ENCODE measurements around the gene GSTM2.

Gene GSTM2

GRCh38 chr1:109712321-109712864 is 44.5 kb downstream of the GSTM2 start:
- no peaks in the 10 kb centered on the region for H3K9me3 ChIP-seq (replicated peaks in 1 of 2; ENCODE audit: control insufficient read depth in 2 of 2, insufficient read depth in 1 of 2, low read depth in 1 of 2, low read length in 2 of 2)
- H3K23ac ChIP-seq (ENCODE audit: low read depth, low read length, poor library complexity), result peak overlapping the region; percentile 55
- H4K91ac ChIP-seq (ENCODE audit: low read depth, low read length, poor library complexity), result no peak overlapping the region
- DNase-seq (ENCODE audit: low spot score), result no peak
- no peak overlapping the region for H3K4me3 ChIP-seq (ENCODE audit: low read length in 2 of 2)
- H2BK5ac ChIP-seq (ENCODE audit: low read length), result no peak overlapping the region
- no peak overlapping the region for H2AFZ ChIP-seq (ENCODE audit: low read length)
- no CpG with 5 or more reads among the region's 22 CpGs for WGBS, 2 donors (ENCODE audit: extremely low coverage in 2 of 2, insufficient read length in 2 of 2, insufficient replicate concordance in 1 of 2)
- no peak overlapping the region for H2BK15ac ChIP-seq (ENCODE audit: low read length)
- no peak overlapping the region for H2BK12ac ChIP-seq (ENCODE audit: low read length)
- H3K4me1 ChIP-seq (ENCODE audit: control insufficient read depth in 2 of 2, insufficient read depth in 1 of 2, low read depth in 1 of 2, low read length in 2 of 2), result no peaks in the 10 kb centered on the region
- no peaks in the 10 kb centered on the region for H3K79me1 ChIP-seq (ENCODE audit: low read depth, low read length)
- H3K27me3 ChIP-seq (ENCODE audit: control insufficient read depth in 3 of 3, insufficient read depth in 3 of 3, low read depth in 1 of 3, low read length in 3 of 3), result peaks cover 0 to 14% (median 0%) of the 10 kb centered on the region in 3 experiments
- H3K36me3 ChIP-seq (replicated peaks in 1 of 2; ENCODE audit: control insufficient read depth in 2 of 2, insufficient read depth in 2 of 2, low read length in 2 of 2), result no peaks in the 10 kb centered on the region
- no peak overlapping the region for H3K4ac ChIP-seq (ENCODE audit: low read length)
- no peak overlapping the region for H3K27ac ChIP-seq (replicated peaks; ENCODE audit: low read length)
- H2AK5ac ChIP-seq (ENCODE audit: low read depth, low read length), result no peak overlapping the region
- H2BK120ac ChIP-seq (ENCODE audit: low read depth, low read length), result no peak overlapping the region
- no peak overlapping the region for H3K14ac ChIP-seq (ENCODE audit: low read length)
- H3K4me2 ChIP-seq (ENCODE audit: insufficient read depth, low read length, poor library complexity, severe bottlenecking), result no peak overlapping the region
- no peak overlapping the region for H3K9ac ChIP-seq (ENCODE audit: low read depth, low read length, poor library complexity)
- H3K18ac ChIP-seq (ENCODE audit: low read length), result no peak overlapping the region
- H4K8ac ChIP-seq (ENCODE audit: low read depth, low read length), result no peak overlapping the region

GRCh38 chr1:109713636-109714035 is 45.8 kb downstream of the GSTM2 start:
- Histone ChIP-seq H3K9ac (ENCODE audit: low read depth, low read length, poor library complexity) (no peak overlapping the region), H3K4me3 (ENCODE audit: low read length in 2 of 2) (no peak overlapping the region), H3K36me3 (replicated peaks in 1 of 2; ENCODE audit: control insufficient read depth in 2 of 2, insufficient read depth in 2 of 2, low read length in 2 of 2) (no peaks in the 10 kb centered on the region), H3K79me1 (ENCODE audit: low read depth, low read length) (no peaks in the 10 kb centered on the region), H4K8ac (ENCODE audit: low read depth, low read length) (no peak overlapping the region), H3K18ac (ENCODE audit: low read length) (no peak overlapping the region), H3K4me2 (ENCODE audit: insufficient read depth, low read length, poor library complexity, severe bottlenecking) (no peak overlapping the region), H2AFZ (ENCODE audit: low read length) (no peak overlapping the region), H2BK12ac (ENCODE audit: low read length) (no peak overlapping the region), H2BK5ac (ENCODE audit: low read length) (no peak overlapping the region), H2AK5ac (ENCODE audit: low read depth, low read length) (no peak overlapping the region), H3K9me3 (replicated peaks in 1 of 2; ENCODE audit: control insufficient read depth in 2 of 2, insufficient read depth in 1 of 2, low read depth in 1 of 2, low read length in 2 of 2) (no peaks in the 10 kb centered on the region), H4K91ac (ENCODE audit: low read depth, low read length, poor library complexity) (no peak overlapping the region), H2BK120ac (ENCODE audit: low read depth, low read length) (no peak overlapping the region), H2BK15ac (ENCODE audit: low read length) (no peak overlapping the region), H3K27ac (replicated peaks; ENCODE audit: low read length) (no peak overlapping the region), H3K4me1 (ENCODE audit: control insufficient read depth in 2 of 2, insufficient read depth in 1 of 2, low read depth in 1 of 2, low read length in 2 of 2) (no peaks in the 10 kb centered on the region), H3K23ac (ENCODE audit: low read depth, low read length, poor library complexity) (no peak overlapping the region), H3K27me3 (ENCODE audit: control insufficient read depth in 3 of 3, insufficient read depth in 3 of 3, low read depth in 1 of 3, low read length in 3 of 3) (peaks cover 0 to 14% (median 0%) of the 10 kb centered on the region in 3 experiments), H3K14ac (ENCODE audit: low read length) (no peak overlapping the region), H3K4ac (ENCODE audit: low read length) (no peak overlapping the region)
- WGBS, 2 donors (ENCODE audit: extremely low coverage in 2 of 2, insufficient read length in 2 of 2, insufficient replicate concordance in 1 of 2), result no CpG with 5 or more reads among the region's 5 CpGs
- DNase-seq (ENCODE audit: low spot score), result no peak

- no CpG with 5 or more reads among the region's 12 CpGs for WGBS, 2 donors (ENCODE audit: extremely low coverage in 2 of 2, insufficient read length in 2 of 2, insufficient replicate concordance in 1 of 2)
- H3K27me3 ChIP-seq (ENCODE audit: control insufficient read depth in 3 of 3, insufficient read depth in 3 of 3, low read depth in 1 of 3, low read length in 3 of 3), result peaks cover 0 to 14% (median 0%) of the 10 kb centered on the region in 3 experiments
- H3K4ac ChIP-seq (ENCODE audit: low read length), result no peak overlapping the region
- no peak overlapping the region for H2AK5ac ChIP-seq (ENCODE audit: low read depth, low read length)
- H3K23ac ChIP-seq (ENCODE audit: low read depth, low read length, poor library complexity), result no peak overlapping the region
- H3K14ac ChIP-seq (ENCODE audit: low read length), result no peak overlapping the region
- no peak overlapping the region for H3K4me3 ChIP-seq (ENCODE audit: low read length in 2 of 2)
- no peak for DNase-seq (ENCODE audit: low spot score)
- H3K9me3 ChIP-seq (replicated peaks in 1 of 2; ENCODE audit: control insufficient read depth in 2 of 2, insufficient read depth in 1 of 2, low read depth in 1 of 2, low read length in 2 of 2), result no peaks in the 10 kb centered on the region
- H2BK15ac ChIP-seq (ENCODE audit: low read length), result no peak overlapping the region
- no peaks in the 10 kb centered on the region for H3K36me3 ChIP-seq (replicated peaks in 1 of 2; ENCODE audit: control insufficient read depth in 2 of 2, insufficient read depth in 2 of 2, low read length in 2 of 2)
- H2BK12ac ChIP-seq (ENCODE audit: low read length), result no peak overlapping the region
- no peak overlapping the region for H2AFZ ChIP-seq (ENCODE audit: low read length)
- no peaks in the 10 kb centered on the region for H3K79me1 ChIP-seq (ENCODE audit: low read depth, low read length)
- no peak overlapping the region for H2BK5ac ChIP-seq (ENCODE audit: low read length)
- no peak overlapping the region for H3K9ac ChIP-seq (ENCODE audit: low read depth, low read length, poor library complexity)
- H3K27ac ChIP-seq (replicated peaks; ENCODE audit: low read length), result no peak overlapping the region
- no peak overlapping the region for H3K4me2 ChIP-seq (ENCODE audit: insufficient read depth, low read length, poor library complexity, severe bottlenecking)
- H4K8ac ChIP-seq (ENCODE audit: low read depth, low read length), result no peak overlapping the region
- H2BK120ac ChIP-seq (ENCODE audit: low read depth, low read length), result no peak overlapping the region
- no peak overlapping the region for H4K91ac ChIP-seq (ENCODE audit: low read depth, low read length, poor library complexity)
- H3K4me1 ChIP-seq (ENCODE audit: control insufficient read depth in 2 of 2, insufficient read depth in 1 of 2, low read depth in 1 of 2, low read length in 2 of 2), result no peaks in the 10 kb centered on the region
- H3K18ac ChIP-seq (ENCODE audit: low read length), result no peak overlapping the region
Observed at GRCh38 chr1:109714661-109715372, 47.0 kb downstream of the GSTM2 start.

GRCh38 chr1:109716121-109716520 is 48.3 kb downstream of the GSTM2 start:
- DNase-seq (ENCODE audit: low spot score), result no peak
- H3K4me1 ChIP-seq (ENCODE audit: control insufficient read depth in 2 of 2, insufficient read depth in 1 of 2, low read depth in 1 of 2, low read length in 2 of 2), result no peaks in the 10 kb centered on the region
- no CpG with 5 or more reads among the region's 3 CpGs for WGBS, 2 donors (ENCODE audit: extremely low coverage in 2 of 2, insufficient read length in 2 of 2, insufficient replicate concordance in 1 of 2)

More at GRCh38 chr1:109716121-109716520, 48.3 kb downstream of the GSTM2 start:
- Histone ChIP-seq H3K36me3 (replicated peaks in 1 of 2; ENCODE audit: control insufficient read depth in 2 of 2, insufficient read depth in 2 of 2, low read length in 2 of 2) (no peaks in the 10 kb centered on the region), H3K27ac (replicated peaks; ENCODE audit: low read length) (no peak overlapping the region), H3K9me3 (replicated peaks in 1 of 2; ENCODE audit: control insufficient read depth in 2 of 2, insufficient read depth in 1 of 2, low read depth in 1 of 2, low read length in 2 of 2) (no peaks in the 10 kb centered on the region), H2BK15ac (ENCODE audit: low read length) (no peak overlapping the region), H3K18ac (ENCODE audit: low read length) (no peak overlapping the region), H3K4me3 (ENCODE audit: low read length in 2 of 2) (no peak overlapping the region), H3K23ac (ENCODE audit: low read depth, low read length, poor library complexity) (no peak overlapping the region), H2BK5ac (ENCODE audit: low read length) (no peak overlapping the region), H3K4ac (ENCODE audit: low read length) (no peak overlapping the region), H3K79me1 (ENCODE audit: low read depth, low read length) (no peaks in the 10 kb centered on the region), H4K8ac (ENCODE audit: low read depth, low read length) (no peak overlapping the region), H3K9ac (ENCODE audit: low read depth, low read length, poor library complexity) (no peak overlapping the region), H2AFZ (ENCODE audit: low read length) (no peak overlapping the region), H4K91ac (ENCODE audit: low read depth, low read length, poor library complexity) (no peak overlapping the region), H3K14ac (ENCODE audit: low read length) (no peak overlapping the region), H2AK5ac (ENCODE audit: low read depth, low read length) (no peak overlapping the region), H2BK120ac (ENCODE audit: low read depth, low read length) (no peak overlapping the region), H3K4me2 (ENCODE audit: insufficient read depth, low read length, poor library complexity, severe bottlenecking) (no peak overlapping the region), H2BK12ac (ENCODE audit: low read length) (no peak overlapping the region), H3K27me3 (ENCODE audit: control insufficient read depth in 3 of 3, insufficient read depth in 3 of 3, low read depth in 1 of 3, low read length in 3 of 3) (peaks cover 0 to 14% (median 0%) of the 10 kb centered on the region in 3 experiments)
